SKM-1 treated with dmso at 0.1 percent for 144 hours (cell line): ENCODE results near the gene JAML.
"Not testable (repeated sequence)": the region's sequence is repeated elsewhere in the genome, so short reads cannot be mapped to it uniquely, and the experiment has no call there.

Experiments
- DNase-seq: peaks from one replicate; lab custom pipeline; 2025; ENCODE audit not compliant: unreplicated experiment; lab: John Stamatoyannopoulos, UW

Gene JAML

DNA sequence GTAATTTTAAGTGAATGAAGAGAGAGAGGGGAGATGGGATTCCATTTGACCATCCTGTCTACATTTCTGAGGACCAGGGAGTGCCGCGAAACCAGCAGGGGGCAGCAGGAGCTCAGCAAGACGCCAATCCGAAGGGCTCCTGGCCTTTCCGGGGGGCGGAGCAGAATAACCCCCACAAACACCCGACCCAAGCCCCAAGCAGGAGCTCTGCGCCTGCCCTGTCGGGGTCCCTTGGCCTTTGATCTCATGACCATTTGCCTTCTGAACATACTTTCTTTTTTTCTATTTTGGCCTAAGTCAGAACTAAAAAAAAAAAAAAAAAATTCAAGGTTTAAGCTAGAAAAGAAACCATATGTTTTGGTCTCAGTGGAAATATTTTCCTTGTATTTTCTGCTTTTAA, 26.4 kb downstream of the JAML start:
- DNase-seq, result peak; percentile 64

DNA sequence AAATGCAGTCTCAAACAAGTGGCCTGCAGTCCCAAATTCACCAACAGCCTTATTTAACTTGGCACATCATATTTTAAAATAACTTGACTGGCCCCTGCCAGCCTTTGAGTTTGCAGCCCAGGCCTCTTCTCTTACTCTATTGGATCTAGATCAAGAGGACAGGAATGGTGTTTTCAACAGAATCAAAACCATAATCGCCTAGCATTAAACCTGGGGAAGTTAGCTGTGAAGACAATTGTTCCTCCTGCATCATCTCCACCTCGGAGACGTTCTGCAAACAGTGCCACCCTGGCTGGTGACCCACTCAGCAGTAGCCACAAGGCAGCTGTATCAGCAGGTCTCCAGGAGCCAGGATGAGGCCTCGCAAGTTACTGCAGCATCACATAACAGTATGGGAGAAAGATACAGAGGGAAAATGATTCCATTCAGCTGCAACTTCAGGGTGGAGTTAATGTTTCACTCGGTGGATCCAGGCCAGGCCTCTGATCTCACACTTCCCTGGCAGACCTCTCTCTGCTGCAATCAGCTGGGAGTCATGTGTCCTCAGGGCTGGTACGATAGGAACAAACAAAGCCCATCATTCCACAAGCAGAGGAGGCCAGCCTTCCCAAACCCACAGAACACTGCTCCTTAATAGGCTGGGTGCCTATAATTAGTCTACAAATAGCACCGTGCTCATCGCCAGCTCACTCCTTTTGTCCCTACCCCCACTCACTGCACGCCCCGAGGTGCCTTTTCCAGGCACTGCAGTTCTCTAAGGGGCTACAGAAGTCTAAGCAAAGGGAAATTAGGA, 29.8 kb downstream of the JAML start:
- DNase-seq, result no peak

DNA sequence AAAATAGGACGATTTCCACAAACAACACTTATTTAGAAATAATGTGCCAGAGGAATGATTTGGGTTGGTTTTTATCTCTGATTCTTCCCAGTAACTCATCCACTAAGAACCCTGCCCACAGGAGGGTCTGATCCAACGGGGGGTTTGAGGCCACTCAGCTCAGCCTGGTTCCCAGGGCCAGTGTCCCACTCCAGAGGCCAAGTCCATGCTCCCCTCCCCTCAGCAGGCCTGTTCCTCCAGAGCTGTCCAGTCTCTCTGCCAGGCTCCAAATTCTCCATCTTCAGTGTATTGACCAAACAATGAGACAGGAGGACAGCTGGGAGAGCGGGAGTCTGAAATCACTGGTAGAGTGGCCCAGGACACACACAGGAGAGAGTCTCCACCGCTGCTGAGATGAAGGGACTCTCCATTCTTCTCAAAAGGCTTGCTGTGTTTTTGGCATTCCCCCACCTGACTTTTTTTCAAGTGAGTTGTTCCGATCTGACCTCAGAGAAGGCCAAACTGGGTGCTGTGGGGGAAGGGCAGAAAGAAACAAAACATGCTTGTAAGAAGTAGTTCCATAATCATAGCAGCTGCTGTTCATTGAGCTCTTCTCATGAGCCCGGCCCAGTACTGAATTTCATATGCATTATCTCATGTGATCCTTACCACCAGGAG, 30.8 kb downstream of the JAML start:
- DNase-seq, result no peak

DNA sequence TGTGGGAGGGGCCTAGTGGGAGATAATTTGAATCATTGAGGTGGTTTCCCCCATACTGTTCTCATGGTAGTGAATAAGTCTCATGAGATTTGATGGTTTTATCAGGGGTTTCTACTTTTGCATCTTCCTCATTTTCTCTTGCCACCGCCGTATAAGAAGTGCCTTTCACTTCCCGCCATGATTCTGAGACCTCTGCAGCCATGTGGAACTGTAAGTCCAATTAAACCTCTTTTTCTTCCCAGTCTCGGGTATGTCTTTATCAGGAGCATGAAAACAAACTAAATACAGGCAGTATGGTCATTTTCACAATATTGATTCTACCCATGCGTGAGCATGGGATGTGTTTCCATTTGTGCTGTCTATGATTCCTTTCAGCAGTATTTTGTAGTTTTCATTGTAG, 32.0 kb downstream of the JAML start:
- not testable (repeated sequence) for DNase-seq

DNA sequence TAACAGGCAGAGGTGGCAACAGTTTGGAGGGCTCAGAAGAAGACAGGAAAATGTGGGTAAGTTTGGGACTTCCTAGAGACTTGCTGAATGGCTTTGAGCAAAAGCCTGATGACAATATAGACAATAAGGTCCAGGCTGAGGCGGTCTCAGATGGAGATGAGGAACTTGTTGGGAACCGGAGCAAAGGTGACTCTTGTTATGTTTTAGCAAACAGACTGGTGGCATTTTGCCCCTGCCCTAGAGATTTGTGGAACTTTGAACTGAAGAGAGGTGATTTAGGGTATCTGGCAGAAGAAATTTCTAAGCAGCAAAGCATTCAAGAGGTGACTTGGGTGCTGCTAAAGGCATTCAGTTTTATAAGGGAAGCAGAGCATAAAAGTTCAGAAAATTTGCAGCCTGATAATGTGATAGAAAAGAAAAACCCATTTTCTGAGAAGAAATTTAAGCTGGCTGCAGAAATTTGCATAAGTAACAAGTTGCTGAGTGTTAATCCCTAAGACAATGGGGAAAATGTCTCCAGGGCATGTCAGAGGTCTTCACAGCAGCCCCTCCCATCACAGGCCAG, 33.8 kb downstream of the JAML start:
- not testable (repeated sequence) for DNase-seq

DNA sequence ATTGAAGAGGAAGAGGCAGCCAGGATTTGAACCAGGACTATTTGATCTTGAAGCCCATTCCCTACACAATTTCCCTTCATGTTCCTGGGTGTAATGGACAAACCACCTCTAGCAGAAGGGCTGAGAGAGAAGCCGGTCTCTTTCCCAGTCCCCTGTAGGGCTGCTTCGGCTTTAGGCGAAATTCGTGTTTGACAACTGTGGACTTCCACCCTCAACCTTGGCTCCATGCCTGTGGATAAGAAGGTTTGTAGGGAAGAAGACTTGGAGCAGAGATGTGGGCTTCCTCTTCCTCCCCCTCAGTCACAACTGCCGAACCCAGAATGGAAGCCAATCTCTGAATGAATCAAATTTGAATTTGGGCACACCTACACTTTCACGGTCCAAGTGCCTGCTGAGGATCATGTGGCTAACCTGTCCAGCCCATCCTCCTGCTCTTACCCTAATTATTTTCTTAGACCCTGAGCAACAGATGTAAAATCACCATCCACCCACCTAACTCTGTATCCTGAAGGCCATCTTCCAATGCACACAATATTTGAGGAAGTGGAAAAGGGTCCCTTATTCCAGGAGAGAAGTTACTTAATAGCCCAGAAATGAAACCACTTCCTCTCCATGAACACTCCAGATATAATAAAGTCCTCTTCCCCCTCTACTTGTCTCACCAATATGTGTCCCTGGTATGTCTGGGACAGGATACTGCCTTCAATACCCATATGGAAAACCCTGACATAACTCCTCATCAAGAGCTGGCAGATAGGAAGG, 38.3 kb downstream of the JAML start:
- peak; percentile 75 for DNase-seq

DNA sequence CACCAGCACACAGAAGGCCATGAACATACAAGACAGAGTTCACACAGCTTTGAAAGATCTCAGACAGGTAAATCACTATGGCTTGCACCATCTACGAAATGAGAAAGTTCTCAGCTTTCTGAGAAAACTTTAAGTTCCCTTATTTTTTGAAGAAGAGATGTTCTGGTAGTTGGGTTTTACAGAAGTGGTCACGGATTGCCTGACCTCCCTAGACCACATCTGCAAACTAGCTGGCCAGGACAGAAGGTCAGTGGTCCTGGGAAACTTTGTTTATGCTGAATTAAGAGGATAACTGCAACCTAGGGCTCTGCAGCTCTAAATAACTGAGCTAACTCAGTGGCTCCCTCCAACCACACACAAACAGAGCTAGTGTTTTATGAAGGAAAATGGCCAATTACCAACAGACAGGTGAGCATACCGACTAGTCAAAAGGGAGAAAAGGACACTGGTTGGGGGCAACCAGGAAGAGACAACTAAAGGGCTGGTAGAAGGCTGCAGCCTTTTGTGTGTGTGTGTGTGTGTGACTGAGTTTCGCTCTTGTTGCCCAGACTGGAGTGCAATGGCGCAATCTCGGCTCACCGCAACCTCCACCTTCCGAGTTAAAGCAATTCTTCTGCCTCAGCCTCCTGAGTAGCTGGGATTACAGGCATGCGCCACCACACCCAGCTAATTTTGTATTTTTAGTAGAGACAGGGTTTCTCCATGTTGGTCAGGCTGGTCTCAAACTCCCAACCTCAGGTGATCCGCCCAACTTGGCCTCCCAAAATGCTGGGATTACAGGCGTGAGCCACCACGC, 39.8 kb downstream of the JAML start:
- peak; percentile 89 for DNase-seq

DNA sequence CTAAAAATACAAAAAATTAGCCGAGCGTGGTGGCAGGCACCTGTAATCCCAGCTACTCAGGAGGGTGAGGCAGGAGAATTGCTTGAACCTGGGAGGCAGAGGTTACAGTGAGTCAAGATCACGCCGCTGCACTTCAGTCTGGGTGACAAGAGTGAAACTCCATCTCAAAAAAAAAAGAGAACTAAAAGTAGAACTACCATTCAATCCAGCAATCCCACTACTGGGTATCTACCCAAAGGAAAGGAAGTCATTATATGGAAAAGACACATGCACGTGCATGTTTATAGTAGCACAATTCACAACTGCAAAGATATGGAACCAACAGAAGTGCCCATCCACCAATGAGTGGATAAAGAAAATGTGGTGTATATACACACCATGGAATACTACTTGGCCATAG, 41.1 kb downstream of the JAML start:
- not testable (repeated sequence) for DNase-seq

DNA sequence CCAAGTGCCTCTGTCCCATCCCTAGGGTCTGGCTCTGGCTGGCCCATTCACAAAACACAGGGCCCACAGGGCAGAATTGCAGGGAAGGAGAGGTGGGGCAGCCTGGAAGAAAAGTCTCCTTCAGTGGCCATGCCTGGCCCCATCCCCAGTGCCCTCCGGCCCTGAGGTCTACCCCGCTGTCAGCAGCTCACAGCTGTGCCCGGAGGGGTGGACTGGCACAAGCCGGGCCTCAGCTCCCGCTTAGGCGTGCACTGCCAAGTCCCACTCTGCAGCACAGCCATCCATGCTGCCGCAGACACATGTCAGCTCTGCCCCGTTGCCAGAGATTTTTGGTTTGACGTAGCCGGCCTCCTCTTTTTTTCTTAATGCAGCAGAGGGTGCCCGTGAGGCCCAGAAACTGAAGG, 44.5 kb downstream of the JAML start:
- no peak for DNase-seq

DNA sequence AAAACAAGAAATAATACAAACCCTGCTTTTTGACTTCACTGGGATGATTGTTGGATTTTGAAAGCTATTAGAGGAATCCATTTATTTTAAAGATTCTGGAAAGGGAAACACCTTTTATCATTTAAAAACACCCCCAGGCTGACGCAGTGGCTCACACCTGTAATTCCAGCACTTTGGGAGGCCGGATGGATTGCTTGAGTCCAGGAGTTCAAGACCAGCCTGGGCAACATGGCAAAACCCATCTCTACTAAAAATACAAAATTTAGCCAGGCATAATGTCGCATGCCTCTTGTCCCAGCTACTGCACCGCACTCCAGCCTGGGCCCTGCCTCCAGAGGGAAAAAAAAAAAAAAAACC, 48.1 kb downstream of the JAML start:
- no peak for DNase-seq

DNA sequence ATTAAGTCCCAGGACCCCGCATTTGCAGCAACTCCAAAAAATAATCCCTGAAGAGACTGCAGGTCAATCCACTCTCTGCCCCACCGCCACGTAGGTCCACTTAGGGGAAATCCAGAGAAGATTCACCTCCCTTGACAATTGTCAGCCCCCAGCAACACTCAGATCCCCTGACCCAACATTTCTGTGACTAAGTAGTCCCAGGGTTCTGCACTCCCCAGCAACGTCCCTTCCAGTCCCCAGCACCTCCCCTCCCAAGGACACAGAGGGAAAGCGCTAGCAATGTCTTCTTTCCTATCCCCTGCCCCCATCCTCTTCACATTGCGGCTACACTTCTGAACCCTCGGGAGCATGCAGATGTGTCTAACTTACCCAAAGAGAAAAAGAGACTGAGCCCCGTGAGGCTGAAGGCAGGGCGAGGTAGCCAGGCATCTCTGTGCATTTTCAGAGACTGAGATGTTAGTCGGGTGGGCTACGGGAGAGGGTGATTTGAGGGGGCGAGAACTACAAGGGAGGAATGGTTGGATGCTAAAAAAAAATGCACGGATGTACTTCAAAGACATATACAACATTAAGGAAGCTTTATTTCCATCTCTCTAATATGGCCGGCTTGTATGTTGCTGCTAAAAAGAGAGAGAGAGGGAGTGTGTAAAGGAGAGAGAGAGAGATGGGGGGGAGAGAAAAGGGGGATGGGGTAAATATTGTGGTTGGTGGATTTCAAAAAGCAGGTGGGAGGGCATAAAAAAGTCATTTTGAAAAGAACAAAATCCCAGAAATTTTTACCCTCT, 48.6 kb downstream of the JAML start, which contains the start of gene SCN2B:
Gene SCN2B (minus strand): TSS at position 647 of the 785 bp plus-strand sequence. CDS start 208 bp downstream, at position 439.
- no peak for DNase-seq

DNA sequence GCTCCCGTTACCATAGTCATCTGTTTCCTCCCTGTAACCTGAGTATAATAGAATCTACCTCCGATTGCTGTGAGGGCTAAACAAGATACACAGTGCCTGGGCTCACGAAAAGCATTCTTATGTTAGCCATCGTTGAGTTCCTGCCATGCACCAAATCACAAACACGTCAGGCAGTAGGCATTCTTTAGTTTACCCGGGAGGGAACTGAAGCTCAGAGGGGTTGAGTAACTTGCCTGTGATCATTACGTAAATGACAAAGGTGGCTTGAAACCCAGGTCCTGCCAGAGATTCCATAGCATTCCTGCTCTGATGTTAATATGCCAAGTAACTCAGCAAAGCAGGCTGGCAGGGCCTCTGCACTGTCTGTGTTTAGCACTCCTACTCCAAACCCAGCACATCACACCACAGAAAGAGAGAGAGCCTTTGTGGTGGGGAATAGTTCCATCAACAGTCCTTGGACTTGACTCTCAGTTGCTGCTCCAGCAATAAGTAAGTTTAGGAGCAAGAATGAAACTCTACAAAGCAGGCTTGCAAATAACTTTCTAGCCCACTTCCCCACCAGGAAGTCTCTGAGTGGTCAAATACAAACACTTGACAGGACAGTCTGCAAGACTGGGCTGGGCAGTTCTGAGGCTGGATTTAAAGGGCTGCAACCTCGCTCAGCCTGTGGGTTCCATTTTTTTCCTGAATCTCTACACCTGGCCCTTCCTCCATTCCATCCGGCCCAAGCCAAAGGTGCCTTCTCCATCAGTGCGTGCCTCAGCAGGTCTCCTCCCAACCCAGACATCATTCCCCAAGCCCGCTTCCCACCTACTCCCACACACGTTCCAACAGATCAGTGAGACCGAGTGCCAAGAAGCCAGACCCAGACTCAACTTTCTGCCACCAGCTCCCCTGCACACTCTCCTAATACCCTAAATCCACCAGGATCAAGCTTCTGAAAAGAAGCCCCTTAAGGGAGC, 49.5 kb downstream of the JAML start:
- peak; percentile 31 for DNase-seq

DNA sequence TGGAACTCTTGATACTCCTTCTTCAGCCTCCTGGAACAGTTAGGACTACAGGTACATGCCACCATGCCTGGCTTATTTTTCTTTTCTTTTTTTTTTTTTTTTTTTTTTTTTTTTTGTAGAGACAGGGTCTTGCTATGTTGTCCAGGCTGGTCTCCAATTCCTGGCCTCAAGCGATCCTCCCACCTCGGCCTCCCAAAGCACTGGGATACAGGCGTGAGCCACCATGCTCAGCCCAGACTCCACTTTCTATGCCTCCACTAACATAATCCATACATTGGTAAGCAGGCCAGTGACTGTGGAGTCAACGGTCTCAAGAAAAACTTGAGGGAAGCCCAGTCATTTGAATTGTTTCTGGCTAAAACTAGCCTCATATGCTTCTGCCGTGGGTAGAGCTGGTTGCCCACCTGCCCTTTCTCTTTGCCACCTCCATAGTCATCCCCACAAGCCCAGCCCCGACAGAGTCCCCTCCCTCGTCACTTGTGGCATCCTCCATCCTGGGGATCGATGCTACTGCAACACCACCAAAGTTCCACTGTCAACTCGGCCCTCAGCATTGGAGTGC, 50.7 kb downstream of the JAML start:
- DNase-seq, result no peak

DNA sequence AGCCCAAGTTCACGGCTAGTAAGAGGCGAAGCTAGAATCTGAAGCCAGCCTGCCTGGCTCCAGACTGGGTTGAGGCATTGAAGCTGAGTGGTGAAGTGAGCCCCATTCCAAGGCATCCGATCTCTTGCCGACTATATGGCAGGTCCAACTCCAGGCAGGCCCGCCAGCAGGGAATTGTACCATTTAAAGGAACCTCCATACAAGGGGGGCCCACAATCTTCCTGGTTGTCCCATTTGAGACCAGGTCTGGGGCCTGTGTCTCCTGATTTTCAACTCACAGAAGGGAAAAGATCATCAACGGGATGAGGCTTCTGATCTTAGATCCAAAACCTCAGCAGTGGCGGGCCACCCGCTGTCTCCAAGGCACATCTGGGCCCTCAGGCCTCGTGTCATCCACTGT, 52.5 kb downstream of the JAML start:
- no peak for DNase-seq

DNA sequence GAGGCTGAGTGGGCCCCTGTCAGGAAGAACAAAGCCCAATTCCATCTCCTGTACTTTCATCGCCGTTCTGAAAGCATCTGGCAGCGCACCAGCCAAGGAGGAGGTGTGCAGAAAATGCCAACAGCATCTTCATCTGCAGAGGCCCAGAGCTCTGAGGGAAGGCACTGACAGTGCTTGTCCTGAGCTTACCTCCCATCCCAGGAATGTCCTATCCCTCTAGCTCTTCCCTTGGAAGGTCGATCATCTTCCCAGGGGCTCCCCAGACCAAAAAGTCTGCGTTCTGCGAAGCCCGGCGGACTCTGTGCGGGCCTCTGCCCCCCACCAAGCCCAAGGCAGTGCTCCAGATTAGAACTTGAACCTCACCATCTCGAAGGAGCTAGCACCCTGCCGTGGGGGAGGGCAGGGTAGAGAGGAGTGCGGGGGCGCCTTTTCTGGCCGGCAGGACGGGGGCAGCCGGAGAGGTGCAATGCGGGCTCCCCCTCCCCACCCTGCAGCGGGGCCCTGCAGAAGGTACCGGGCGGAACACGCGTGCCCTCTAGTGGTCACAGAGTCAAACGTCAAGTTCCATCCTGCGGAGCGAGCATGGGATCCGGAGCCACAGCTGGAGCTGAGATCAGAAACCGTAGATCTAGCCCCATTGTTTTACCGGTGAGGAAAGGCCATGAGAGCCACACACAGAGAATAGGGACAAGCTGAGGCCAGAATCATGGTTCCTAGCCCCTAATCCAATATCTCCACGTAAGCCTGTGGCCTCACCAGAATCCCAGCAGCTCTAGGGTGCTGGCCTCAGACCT, 53.3 kb downstream of the JAML start:
- DNase-seq, result peak; percentile 61

DNA sequence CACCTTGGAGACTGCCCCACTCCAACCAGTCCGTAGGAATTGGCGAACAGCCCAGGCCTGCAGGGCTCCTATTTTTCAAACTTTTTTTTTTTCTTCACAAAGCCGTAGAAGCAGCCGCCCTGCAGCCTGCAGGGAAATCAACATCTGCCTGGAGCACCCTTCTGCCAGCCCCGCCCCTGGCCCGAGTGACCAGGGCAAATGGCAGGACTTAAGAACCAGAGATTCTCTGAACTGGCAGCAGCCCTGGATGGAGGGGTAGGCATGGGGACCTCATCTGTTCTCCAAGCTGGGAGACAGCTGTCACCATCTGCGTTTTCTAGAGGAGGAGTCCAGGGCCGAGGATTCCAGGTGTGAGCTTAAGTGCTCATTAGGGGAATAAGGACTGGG, 53.9 kb downstream of the JAML start:
- DNase-seq, result no peak

DNA sequence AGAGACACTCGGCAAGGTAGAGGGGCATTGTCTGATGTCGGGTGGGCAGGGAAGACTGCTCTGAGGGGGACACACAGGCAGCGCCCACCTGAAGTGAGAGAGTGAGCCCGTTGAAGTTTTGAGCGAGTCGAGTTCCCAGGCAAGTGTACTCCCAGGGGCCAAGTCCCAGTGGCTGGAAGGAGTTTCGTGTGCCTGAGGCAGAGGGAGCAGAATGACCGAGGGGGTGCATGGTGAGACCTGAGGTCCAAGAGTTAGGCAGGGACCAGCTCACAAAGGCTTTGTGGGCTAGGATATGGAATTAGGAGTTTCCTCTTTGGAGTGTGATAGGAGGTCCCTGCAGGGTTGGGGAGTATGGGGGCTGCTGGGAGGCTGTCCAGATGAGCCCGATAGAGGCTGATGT, 54.6 kb downstream of the JAML start:
- no peak for DNase-seq
